HS-5 (cell line): ENCODE results near the gene CTSE.

Experiments
- DNase-seq: peaks from one replicate; pipeline ENCODE4 v3.0.0-alpha.2; 2012; ENCODE audit warnings: low read depth

CTSE gene

DNA sequence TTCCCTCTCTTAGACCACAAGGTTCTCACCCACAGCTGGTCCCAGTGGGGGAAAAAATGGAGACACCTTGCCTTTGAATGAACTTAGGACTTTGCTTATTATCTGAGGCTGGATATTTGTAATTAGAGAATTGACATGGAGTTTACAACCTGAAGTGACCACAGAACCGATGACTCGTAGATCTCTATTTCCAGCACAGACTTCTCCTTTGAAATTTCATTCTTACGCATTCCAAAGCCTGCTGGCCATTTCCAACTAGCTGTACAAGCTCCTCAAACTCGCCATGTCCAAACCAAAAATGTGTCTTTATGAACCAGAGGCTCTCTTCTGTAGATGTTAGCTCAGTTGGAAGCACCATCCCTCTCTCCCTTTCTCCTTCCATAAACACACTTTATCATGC lies 32.5 kb downstream of the CTSE start:
- DNase-seq: no peak

GRCh38 chr1:205990226-205990625 lies 33.5 kb downstream of the CTSE start:
- DNase-seq: no peak

DNA sequence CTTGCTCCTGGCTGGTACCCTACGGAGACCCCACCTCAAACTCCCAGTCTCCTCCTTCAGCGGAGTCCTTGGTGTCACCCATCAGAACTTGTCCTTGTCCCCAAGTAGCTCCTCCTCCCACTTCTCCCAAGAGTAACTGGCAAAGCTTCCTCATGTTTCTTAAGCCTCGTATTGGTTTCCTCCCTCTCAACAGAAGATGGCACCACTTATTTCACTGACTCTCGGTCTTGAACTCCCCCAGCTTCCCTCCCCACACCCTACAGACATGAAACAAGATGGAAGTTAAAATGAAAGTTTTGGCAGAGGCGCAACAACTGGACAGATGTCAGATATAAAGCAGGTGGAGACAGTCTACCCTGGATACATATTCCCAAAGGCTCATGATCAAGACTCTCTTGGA lies 33.9 kb downstream of the CTSE start:
- no peak for DNase-seq

- no peak for DNase-seq
These were observed 35.1 kb downstream of the CTSE start for GRCh38 chr1:205988585-205988995.

GRCh38 chr1:205986861-205987260 lies 36.8 kb downstream of the CTSE start:
- no peak for DNase-seq

DNA sequence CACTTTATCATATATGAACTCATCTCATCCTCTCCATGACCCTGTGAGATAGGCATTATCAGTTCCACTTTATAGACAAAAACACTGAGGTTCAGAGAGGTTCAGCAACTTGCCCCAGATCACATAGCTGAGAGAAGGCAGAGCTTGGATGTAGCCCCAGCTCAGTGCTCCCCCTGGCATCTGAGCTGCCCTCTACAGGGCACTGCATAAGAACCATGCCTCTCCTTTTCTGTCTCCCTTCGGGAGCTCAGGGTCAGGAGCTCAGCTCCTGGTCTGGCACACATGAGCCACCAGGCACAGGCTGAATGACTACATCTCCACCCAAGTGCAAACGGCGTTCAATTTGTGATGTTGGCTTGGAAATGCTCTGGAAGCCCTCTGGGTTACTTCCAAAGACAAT lies 37.4 kb downstream of the CTSE start:
- no peak for DNase-seq

DNA sequence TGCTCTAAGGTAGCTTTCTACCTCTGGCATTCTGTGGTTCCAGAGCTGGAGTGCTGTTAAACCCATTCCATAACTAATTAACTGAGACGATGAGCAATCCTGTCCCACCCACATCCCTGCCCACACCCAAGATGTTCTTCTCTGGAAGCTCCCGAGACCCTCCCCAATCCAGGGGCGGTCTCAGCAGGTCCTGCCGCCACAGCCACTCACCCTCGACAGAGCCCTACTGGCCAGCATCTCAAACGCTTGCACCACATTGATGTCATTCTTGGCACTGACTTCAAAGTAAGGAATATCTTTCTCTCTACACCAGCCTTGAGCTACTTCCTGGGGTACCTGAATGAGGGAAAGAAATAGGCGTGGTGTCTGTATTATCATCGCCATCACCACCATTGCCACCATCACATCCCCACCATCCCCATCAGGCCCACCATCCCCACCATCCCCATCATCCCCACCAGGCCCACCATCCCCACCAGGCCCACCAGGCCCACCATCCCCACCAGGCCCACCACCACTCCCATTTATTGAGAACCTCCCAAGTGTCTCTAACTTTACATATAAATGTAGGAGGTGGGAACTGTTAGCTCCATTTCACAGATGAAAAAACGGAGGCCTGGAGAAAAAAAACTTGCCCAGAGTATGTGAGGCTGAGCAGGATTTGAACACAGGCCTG lies 38.2 kb downstream of the CTSE start:
- DNase-seq: no peak

DNA sequence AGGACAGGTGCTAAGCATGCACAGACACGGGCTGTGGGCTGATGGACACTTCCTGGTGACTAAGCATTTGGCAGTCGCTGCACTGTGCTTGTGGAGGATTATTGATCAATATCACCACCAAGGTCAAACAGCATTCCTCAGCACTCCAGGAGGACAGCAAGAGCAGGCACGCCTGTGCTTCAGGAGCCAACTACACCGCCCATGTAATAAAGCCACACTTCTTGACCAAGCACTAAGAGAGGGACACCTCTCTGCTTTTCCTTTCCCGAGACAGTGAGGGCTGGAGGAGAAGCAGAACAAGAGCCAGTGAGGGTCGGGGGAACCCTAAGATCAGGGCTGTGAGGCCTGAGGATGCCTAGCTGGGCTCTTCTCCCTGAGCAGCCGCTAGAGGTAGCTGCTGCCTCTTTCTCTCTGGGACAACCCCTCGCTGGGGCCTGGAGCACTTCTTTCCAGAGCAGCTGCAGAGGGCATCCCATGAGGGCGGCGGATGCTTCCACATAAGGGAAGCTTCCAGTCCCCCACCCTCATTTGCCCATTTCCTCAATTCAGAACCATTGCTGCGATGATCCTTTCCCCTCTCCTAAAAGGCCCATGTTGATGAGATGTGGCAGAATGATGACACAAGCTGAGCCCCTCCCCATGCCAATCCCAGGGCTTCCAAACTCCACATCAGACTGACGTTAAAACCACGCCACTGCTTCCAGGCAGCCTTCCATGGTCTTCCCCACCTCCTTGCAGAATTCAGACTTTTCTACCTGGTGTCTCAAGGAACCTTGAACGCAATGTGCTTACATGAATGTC lies 39.6 kb downstream of the CTSE start:
- no peak for DNase-seq

DNA sequence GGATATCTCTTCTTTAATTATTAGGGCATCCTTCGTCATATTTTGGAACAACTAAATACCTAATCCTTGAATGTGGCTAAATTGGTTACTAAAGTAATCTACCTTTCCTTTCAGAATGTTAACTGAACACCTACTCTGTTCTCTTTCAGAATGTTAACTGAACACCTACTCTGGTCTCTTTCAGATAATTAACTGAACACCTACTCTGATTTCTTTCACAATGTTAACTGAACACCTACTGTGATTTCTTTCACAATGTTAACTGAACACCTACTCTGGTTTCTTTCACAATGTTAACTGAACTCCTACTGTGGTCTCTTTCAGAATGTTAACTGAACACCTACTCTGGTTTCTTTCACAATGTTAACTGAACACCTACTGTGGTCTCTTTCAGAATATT lies 42.4 kb downstream of the CTSE start:
- no peak for DNase-seq

GRCh38 chr1:205980237-205980870 lies 43.3 kb downstream of the CTSE start:
- DNase-seq: no peak

GRCh38 chr1:205979301-205979700 lies 44.4 kb downstream of the CTSE start:
- DNase-seq: no peak

DNA sequence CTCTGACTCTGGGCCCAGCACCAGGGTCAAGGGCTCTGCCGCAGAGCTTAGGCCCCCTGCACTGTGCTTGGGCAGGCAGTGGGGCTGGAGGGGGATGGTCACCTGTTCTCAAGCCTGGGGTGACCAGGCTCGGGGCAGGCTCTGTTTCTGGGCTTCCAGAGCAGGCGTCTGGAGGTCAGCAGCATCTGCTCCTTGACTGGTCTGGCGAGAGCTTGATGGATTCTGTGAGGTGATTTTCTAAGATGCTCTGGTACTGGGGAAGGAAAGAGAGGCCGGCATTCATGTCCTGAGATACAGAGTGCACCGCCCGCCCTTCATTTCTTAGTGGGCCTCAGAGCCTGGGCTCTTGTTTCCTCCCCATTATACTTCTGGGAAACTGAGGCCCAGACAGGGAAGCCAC lies 45.0 kb downstream of the CTSE start:
- no peak for DNase-seq

GRCh38 chr1:205977402-205978014 lies 46.2 kb downstream of the CTSE start:
- peak; percentile 56 for DNase-seq

DNA sequence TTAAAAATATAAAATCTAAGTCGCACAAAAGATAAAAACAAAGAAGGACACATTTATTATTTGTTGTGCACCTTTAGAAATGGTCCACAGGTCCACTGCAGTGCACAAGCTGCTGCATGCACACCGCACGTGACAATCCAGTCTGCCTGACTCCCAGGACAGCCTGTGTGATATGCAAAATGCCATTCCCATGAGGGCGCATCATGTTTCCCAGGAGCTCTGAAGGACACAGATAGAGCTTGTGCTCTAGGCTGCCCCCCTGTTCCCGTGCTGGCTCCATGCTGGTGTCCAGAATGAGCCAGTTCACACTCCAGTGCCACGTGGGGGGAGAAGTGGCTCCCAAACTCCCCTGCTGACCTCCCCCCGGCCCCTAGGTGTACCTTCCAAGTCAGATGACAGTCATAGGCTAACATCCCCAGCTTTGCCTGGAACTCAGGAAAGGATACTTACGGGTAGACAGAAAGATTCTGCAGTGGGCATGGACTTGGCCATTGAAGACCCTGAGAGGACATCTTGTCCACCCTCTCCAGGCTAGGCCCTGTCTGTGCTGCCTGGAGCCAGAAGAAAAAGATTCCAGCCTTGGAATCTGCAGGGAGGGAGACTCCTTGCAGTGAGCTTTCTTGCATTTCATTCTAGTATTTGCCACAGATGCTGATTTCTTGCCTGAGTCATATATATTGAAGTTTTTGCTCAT lies 46.8 kb downstream of the CTSE start:
- no peak for DNase-seq

DNA sequence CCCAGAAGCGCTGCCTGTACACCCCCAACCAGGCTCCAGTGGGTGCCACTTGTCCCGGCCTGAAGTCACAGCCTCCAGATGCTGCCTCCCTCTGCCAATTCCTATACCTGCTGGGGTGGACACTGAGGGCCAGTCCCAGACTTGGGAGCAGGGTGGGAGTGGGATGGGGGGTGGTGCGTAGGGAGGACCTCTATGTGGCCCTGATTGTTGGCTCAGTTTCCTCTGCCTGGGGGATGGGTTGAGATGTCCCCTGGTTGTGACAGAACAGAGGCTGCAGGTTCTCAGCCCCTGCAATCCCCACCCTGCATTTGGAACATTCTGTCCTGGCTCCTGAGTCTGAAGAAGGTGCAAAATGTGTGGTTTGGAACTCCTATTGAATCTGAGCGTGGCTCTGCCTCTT lies 47.7 kb downstream of the CTSE start:
- no peak for DNase-seq

- DNase-seq: no peak
These were observed 48.2 kb downstream of the CTSE start for GRCh38 chr1:205975387-205975998.

GRCh38 chr1:205974712-205975111 lies 49.0 kb downstream of the CTSE start:
- no peak for DNase-seq

- no peak for DNase-seq
These were observed 50.1 kb downstream of the CTSE start for GRCh38 chr1:205973377-205974232.

DNA sequence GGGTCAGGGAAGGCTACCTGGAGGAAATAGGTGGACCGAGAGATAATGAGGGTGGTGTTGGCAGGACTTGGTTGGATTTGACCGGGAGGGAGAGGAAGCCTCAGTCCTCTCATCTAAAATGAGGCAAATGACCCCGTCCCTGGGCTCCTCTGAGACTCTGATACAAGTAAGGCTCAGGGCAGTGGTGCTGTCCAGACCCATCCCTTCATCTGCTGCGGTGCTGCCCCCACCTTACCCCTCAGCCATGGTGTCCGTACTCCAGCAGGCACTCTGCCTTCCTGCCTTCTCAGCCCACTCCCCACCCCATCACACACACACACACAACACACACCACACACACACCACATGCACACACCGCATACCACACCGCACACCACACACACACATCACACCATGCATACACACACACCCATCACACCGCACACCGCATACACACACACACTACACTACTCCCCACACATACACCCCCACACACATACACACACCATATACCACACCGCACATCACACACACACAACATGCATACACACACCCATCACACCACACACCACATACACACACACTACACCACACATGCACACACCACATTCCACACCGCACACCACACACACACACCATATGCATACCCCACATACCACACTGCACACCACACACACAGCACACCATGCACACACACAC lies 51.1 kb downstream of the CTSE start:
- DNase-seq: no peak

GRCh38 chr1:205972081-205972480 lies 51.6 kb downstream of the CTSE start:
- DNase-seq: no peak
